Stromal cell of bone marrow (primary cell): ENCODE data around the gene OSGIN1.
A peak's percentile ranks its signal among the peaks of the same experiment; 100 is the strongest.

Source experiments
- DNase-seq: peaks from one replicate; pipeline ENCODE4 v3.0.0-alpha.2; 2012; ENCODE audit warnings: low read depth

Gene OSGIN1

GRCh38 chr16:83926726-83927397 is 26.2 kb upstream of the OSGIN1 start:
- DNase-seq = no peak

GRCh38 chr16:83928341-83929055 is 24.5 kb upstream of the OSGIN1 start:
- peak; percentile 65 for DNase-seq

- DNase-seq = no peak
These were observed 23.1 kb upstream of the OSGIN1 start for GRCh38 chr16:83929811-83930555.

GRCh38 chr16:83930730-83931500 is 22.1 kb upstream of the OSGIN1 start:
- DNase-seq = no peak

- DNase-seq = no peak
These were observed 21.5 kb upstream of the OSGIN1 start for GRCh38 chr16:83931556-83931955.

GRCh38 chr16:83932304-83932703 is 20.7 kb upstream of the OSGIN1 start:
- no peak for DNase-seq

GRCh38 chr16:83932955-83933673 is 19.9 kb upstream of the OSGIN1 start:
- DNase-seq = no peak

GRCh38 chr16:83933885-83934683 is 19.0 kb upstream of the OSGIN1 start:
- DNase-seq = peak; percentile 53

GRCh38 chr16:83934684-83934977 is 18.4 kb upstream of the OSGIN1 start:
- no peak for DNase-seq

GRCh38 chr16:83935005-83935857 is 17.8 kb upstream of the OSGIN1 start:
- DNase-seq = no peak

GRCh38 chr16:83935858-83936255 is 17.2 kb upstream of the OSGIN1 start:
- no peak for DNase-seq

- DNase-seq = no peak
These were observed 16.4 kb upstream of the OSGIN1 start for GRCh38 chr16:83936581-83937165.

- DNase-seq = no peak
These were observed 15.8 kb upstream of the OSGIN1 start for GRCh38 chr16:83937267-83937666.

- DNase-seq = no peak
These were observed 14.8 kb upstream of the OSGIN1 start for GRCh38 chr16:83937922-83938885.

GRCh38 chr16:83939266-83939855 is 13.7 kb upstream of the OSGIN1 start:
- DNase-seq = no peak

GRCh38 chr16:83940119-83940518 is 12.9 kb upstream of the OSGIN1 start:
- DNase-seq = no peak

GRCh38 chr16:83940630-83941378 is 12.2 kb upstream of the OSGIN1 start:
- DNase-seq = no peak
